Ascending aorta (tissue), 2 donors: ENCODE measurements around the gene EIF4G3. TPM values are rescaled to one million over a fixed set of nuclear protein-coding genes. Genes with fewer than 3 reads are reported as not detected.
"Not testable (repeated sequence)": the region's sequence is repeated elsewhere in the genome, so short reads cannot be mapped to it uniquely, and the experiment has no call there.

Source experiments
- DNase-seq, 2 donors: peaks; one replicate each; pipeline ENCODE4 v3.0.0-alpha.2; 2019; ENCODE audit warnings: low spot score in 2 of 2
- H3K27ac ChIP-seq, 2 donors: fragments of 200-600 bp; sonication (generic); one replicate each; pipeline ENCODE4 v1.5.1; 2016 to 2017; ENCODE audit warnings: mild to moderate bottlenecking in 1 of 2
- H3K27me3 ChIP-seq: fragments of 200-600 bp; sonication (generic); one replicate; pipeline ENCODE4 v1.5.1; 2017
- H3K36me3 ChIP-seq, 2 donors: fragments of 200-600 bp; sonication (generic); one replicate each; pipeline ENCODE4 v1.5.1; 2016
- H3K4me1 ChIP-seq, 2 donors: fragments of 200-600 bp; sonication (generic); one replicate each; pipeline ENCODE4 v1.5.1; 2016 to 2017; ENCODE audit warnings: mild to moderate bottlenecking in 1 of 2
- H3K4me3 ChIP-seq, 2 donors: fragments of 200-600 bp; sonication (generic); one replicate each; pipeline ENCODE4 v1.5.1; 2016 to 2017; ENCODE audit warnings: mild to moderate bottlenecking in 1 of 2
- H3K9me3 ChIP-seq, 2 donors: fragments of 200-600 bp; sonication (generic); one replicate each; pipeline ENCODE4 v1.5.1; 2016
- CTCF ChIP-seq, 3 experiments: fragments of 200-600 bp in 2 of 3; fragments of 450-650 bp in 1 of 3; sonication (generic) in 2 of 3; IDR thresholded peaks; one replicate each; pipeline ENCODE4 v1.5.1; 2016 to 2019; ENCODE audit warnings: antibody characterized with exemption in 3 of 3, mild to moderate bottlenecking in 1 of 3, moderate library complexity in 1 of 3
- intact Hi-C: fragments of 100-400 bp; cut with DNase I; formaldehyde crosslinking; loops from one replicate; pipeline ENCODE4 v1.15.1; 2023
- total RNA-seq: library from RNA; depleted of rRNA; stranded (reverse); fragments of >200 nt; gene quantifications from one replicate; pipeline ENCODE4 v1.1.0, GENCODE V29; 2016

Gene EIF4G3
- total RNA-seq, 1 donor from 2014 or later: 33.7 TPM

- no peak for DNase-seq
- no peaks in the 10 kb centered on the region for H3K4me1 ChIP-seq
Observed at GRCh38 chr1:20868263-20868662, 308.4 kb downstream of the EIF4G3 start.

GRCh38 chr1:20867847-20868246 is 308.9 kb downstream of the EIF4G3 start:
- Histone ChIP-seq H3K27ac (no peak overlapping the region), H3K4me3 (no peak overlapping the region), H3K9me3 (no peaks in the 10 kb centered on the region), H3K4me1 (no peaks in the 10 kb centered on the region), H3K27me3 (no peaks in the 10 kb centered on the region), H3K36me3 (peaks cover 12 to 15% of the 10 kb centered on the region in 2 donors)
- TF ChIP-seq CTCF (IDR thresholded peaks at IDR 0.05): no peak
- DNase-seq: no peak
- intact Hi-C loops: no loop called here

More at GRCh38 chr1:20868263-20868662, 308.4 kb downstream of the EIF4G3 start:
- no peak overlapping the region for H3K4me3 ChIP-seq
- H3K27me3 ChIP-seq: no peaks in the 10 kb centered on the region
- intact Hi-C loops: no loop called here
- no peak for TF ChIP-seq CTCF (IDR thresholded peaks at IDR 0.05)
- no peaks in the 10 kb centered on the region for H3K9me3 ChIP-seq
- H3K27ac ChIP-seq: no peak overlapping the region
- peaks cover 12 to 14% of the 10 kb centered on the region in 2 donors for H3K36me3 ChIP-seq

GRCh38 chr1:20867062-20867461 is 309.6 kb downstream of the EIF4G3 start:
- no peak overlapping the region for H3K27ac ChIP-seq

GRCh38 chr1:20865001-20865400 is 311.7 kb downstream of the EIF4G3 start:
- no peak overlapping the region for H3K27ac ChIP-seq
- DNase-seq: no peak
- H3K4me3 ChIP-seq: no peak overlapping the region
- no peaks in the 10 kb centered on the region for H3K4me1 ChIP-seq
- no peaks in the 10 kb centered on the region for H3K9me3 ChIP-seq
- peaks cover 25 to 36% of the 10 kb centered on the region in 2 donors for H3K36me3 ChIP-seq
- no peak for TF ChIP-seq CTCF (IDR thresholded peaks at IDR 0.05)
- intact Hi-C loops: no loop called here
- no peaks in the 10 kb centered on the region for H3K27me3 ChIP-seq

More at GRCh38 chr1:20867062-20867461, 309.6 kb downstream of the EIF4G3 start:
- intact Hi-C loops: no loop called here
- Histone ChIP-seq H3K4me3 (no peak overlapping the region), H3K27me3 (no peaks in the 10 kb centered on the region), H3K36me3 (peaks cover 16 to 22% of the 10 kb centered on the region in 2 donors), H3K4me1 (no peaks in the 10 kb centered on the region), H3K9me3 (no peaks in the 10 kb centered on the region)
- DNase-seq: no peak
- TF ChIP-seq CTCF (IDR thresholded peaks at IDR 0.05): no peak

- Histone ChIP-seq H3K36me3 (peaks cover 25 to 71% of the 10 kb centered on the region in 2 donors), H3K9me3 (no peaks in the 10 kb centered on the region), H3K27ac (no peak overlapping the region), H3K4me1 (no peaks in the 10 kb centered on the region), H3K4me3 (no peak overlapping the region), H3K27me3 (no peaks in the 10 kb centered on the region)
- intact Hi-C loops: no loop called here
- no peak for DNase-seq
- no peak for TF ChIP-seq CTCF (IDR thresholded peaks at IDR 0.05)
Observed at GRCh38 chr1:20854529-20854928, 322.2 kb downstream of the EIF4G3 start.

GRCh38 chr1:20851791-20852190 is 324.9 kb downstream of the EIF4G3 start:
- intact Hi-C loops: not testable (repeated sequence)

More at GRCh38 chr1:20851791-20852190, 324.9 kb downstream of the EIF4G3 start:
- not testable (repeated sequence) for H3K4me1 ChIP-seq, H3K4me3 ChIP-seq, DNase-seq, H3K27ac ChIP-seq, H3K9me3 ChIP-seq, H3K27me3 ChIP-seq
- peaks cover 8 to 60% of the 10 kb centered on the region in 2 donors for H3K36me3 ChIP-seq
